ENCODE results near the gene MTM1.

The MTM1 gene

DNA sequence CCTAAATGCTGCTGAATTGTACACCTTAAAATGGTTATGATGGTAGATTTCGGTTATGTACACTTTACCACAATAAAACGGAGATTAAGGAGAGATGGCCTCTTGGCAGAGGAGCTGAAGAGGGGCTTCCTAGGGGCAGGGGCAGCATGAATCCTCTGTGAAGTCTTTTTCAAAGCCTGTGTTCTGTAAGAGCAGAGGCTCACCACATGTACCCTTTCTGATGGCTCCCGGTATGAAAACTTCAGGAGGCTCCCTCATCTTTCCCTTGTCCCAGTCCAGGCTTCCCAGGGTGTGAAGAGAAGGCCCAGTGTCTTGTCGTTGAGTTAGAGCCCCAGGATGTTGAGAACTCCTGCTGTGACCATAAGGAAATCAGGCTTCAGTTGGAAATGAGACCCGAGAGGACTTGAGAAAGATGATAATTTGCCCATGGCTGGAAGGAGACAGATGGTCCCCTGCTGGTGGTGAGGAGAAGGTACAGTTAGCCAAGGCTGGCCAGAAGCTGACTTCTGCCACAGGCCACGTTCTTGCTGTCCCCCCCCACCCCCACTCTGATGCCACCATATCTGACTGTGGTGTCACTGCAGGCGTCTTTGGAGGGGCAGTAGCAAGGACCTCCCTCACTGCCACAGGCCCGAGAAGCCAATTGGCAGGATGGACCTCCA lies 31.8 kb upstream of the MTM1 start:
- Histone ChIP-seq H3K27ac (no peak overlapping the region), H3K36me3 (ENCODE audit: control insufficient read depth, insufficient read depth, low read length) (no peaks in the 10 kb centered on the region), H3K27me3 (ENCODE audit: control insufficient read depth, insufficient read depth, low read length) (no peaks in the 10 kb centered on the region), H3K4me1 (no peaks in the 10 kb centered on the region), H2AFZ (no peak overlapping the region), H3K79me2 (no peaks in the 10 kb centered on the region), H3K9me3 (ENCODE audit: control insufficient read depth, low read length) (no peaks in the 10 kb centered on the region), H3K4me2 (ENCODE audit: low read length) (no peak overlapping the region), H3K9ac (no peak overlapping the region), H3K4me3 (ENCODE audit: low read depth, low read length) (no peak overlapping the region)
- TF ChIP-seq, protein P1, sequence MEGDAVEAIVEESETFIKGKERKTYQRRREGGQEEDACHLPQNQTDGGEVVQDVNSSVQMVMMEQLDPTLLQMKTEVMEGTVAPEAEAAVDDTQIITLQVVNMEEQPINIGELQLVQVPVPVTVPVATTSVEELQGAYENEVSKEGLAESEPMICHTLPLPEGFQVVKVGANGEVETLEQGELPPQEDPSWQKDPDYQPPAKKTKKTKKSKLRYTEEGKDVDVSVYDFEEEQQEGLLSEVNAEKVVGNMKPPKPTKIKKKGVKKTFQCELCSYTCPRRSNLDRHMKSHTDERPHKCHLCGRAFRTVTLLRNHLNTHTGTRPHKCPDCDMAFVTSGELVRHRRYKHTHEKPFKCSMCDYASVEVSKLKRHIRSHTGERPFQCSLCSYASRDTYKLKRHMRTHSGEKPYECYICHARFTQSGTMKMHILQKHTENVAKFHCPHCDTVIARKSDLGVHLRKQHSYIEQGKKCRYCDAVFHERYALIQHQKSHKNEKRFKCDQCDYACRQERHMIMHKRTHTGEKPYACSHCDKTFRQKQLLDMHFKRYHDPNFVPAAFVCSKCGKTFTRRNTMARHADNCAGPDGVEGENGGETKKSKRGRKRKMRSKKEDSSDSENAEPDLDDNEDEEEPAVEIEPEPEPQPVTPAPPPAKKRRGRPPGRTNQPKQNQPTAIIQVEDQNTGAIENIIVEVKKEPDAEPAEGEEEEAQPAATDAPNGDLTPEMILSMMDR (IDR thresholded peaks at IDR 0.05): no peak

DNA sequence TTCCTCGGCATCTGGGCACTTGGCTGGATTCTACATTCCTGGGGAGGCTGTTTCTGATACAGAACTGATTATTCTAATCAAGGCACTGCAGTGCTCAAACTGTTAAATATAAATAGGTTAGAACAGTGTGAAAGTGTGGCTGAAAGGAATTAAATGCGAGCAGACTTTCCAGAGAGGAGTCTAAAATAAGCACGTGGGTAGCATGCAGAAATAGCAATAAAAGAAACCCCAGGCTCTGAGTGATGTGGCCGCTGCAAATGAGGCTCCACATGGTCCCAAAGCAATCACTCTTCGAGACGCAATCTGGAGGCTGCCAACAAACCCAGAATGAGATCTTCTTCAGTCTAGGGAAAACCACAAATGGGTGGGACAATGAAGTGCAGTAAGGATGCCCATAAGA lies 30.6 kb upstream of the MTM1 start:
- Histone ChIP-seq H3K4me1 (no peaks in the 10 kb centered on the region), H3K79me2 (no peaks in the 10 kb centered on the region), H2AFZ (no peak overlapping the region), H3K36me3 (ENCODE audit: control insufficient read depth, insufficient read depth, low read length) (no peaks in the 10 kb centered on the region), H3K9me3 (ENCODE audit: control insufficient read depth, low read length) (no peaks in the 10 kb centered on the region), H3K9ac (no peak overlapping the region), H3K27ac (no peak overlapping the region), H3K27me3 (ENCODE audit: control insufficient read depth, insufficient read depth, low read length) (no peaks in the 10 kb centered on the region), H3K4me2 (ENCODE audit: low read length) (no peak overlapping the region), H3K4me3 (ENCODE audit: low read depth, low read length) (no peak overlapping the region)
- TF ChIP-seq, protein P1 (IDR thresholded peaks at IDR 0.05): no peak

GRCh38 chrX:150540965-150541364 lies 27.5 kb upstream of the MTM1 start:
- TF ChIP-seq, protein P1 (IDR thresholded peaks at IDR 0.05): no peak

DNA sequence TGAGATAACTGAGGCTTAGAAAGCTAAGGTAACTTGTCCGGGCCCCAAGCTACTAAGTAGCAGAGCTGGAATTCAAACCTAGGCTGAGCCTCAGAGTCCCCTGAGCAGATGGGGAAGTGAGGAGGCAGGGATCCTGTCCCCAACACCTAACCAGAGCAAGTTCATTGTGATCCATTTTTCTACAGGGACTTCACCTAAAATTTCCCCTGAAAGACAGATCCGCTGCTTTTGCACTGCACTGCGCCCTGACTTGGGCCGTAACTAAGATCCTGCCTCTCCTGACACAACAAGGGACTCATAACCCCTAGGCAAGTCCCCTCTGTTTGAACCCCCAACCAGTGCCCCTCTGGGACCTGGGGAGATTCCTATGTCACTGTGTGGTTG lies 25.6 kb upstream of the MTM1 start:
- no peak overlapping the region for H3K4me3 ChIP-seq (ENCODE audit: low read depth, low read length)
- H3K9ac ChIP-seq: no peak overlapping the region
- H3K36me3 ChIP-seq (ENCODE audit: control insufficient read depth, insufficient read depth, low read length): no peaks in the 10 kb centered on the region
- no peaks in the 10 kb centered on the region for H3K4me1 ChIP-seq
- H3K27ac ChIP-seq: no peak overlapping the region
- H3K9me3 ChIP-seq (ENCODE audit: control insufficient read depth, low read length): no peaks in the 10 kb centered on the region
- H3K79me2 ChIP-seq: no peaks in the 10 kb centered on the region
- H3K27me3 ChIP-seq (ENCODE audit: control insufficient read depth, insufficient read depth, low read length): no peaks in the 10 kb centered on the region
- H2AFZ ChIP-seq: no peak overlapping the region
- no peak overlapping the region for H3K4me2 ChIP-seq (ENCODE audit: low read length)
- TF ChIP-seq, protein P1 (IDR thresholded peaks at IDR 0.05): no peak

More at GRCh38 chrX:150540965-150541364, 27.5 kb upstream of the MTM1 start:
- no peaks in the 10 kb centered on the region for H3K4me1 ChIP-seq
- H3K27ac ChIP-seq: no peak overlapping the region
- no peaks in the 10 kb centered on the region for H3K27me3 ChIP-seq (ENCODE audit: control insufficient read depth, insufficient read depth, low read length)
- H3K79me2 ChIP-seq: no peaks in the 10 kb centered on the region
- no peaks in the 10 kb centered on the region for H3K9me3 ChIP-seq (ENCODE audit: control insufficient read depth, low read length)
- no peak overlapping the region for H3K9ac ChIP-seq
- no peak overlapping the region for H3K4me3 ChIP-seq (ENCODE audit: low read depth, low read length)
- H3K36me3 ChIP-seq (ENCODE audit: control insufficient read depth, insufficient read depth, low read length): no peaks in the 10 kb centered on the region
- no peak overlapping the region for H2AFZ ChIP-seq
- H3K4me2 ChIP-seq (ENCODE audit: low read length): no peak overlapping the region
